ENCODE data around the gene PRUNE2.

The PRUNE2 gene

GRCh38 chr9:76772686-76773445 lies 133.0 kb downstream of the PRUNE2 start:
- no peak overlapping the region for H3K27ac ChIP-seq (ENCODE audit: low read depth, low read length)
- no peak overlapping the region for H2AFZ ChIP-seq (ENCODE audit: low read depth, low read length, severe bottlenecking)
- no peak overlapping the region for H3K4me2 ChIP-seq (ENCODE audit: low read depth, low read length, poor library complexity, severe bottlenecking)
- H3K9ac ChIP-seq (ENCODE audit: low read length), result no peak overlapping the region
- H3K36me3 ChIP-seq (ENCODE audit: low read length), result no peaks in the 10 kb centered on the region
- TF ChIP-seq EZH2phosphoT487 (conservative IDR thresholded peaks at IDR 0.05; ENCODE audit: low read length) (no peak), CTCF (IDR thresholded peaks at IDR 0.05; ENCODE audit: insufficient read depth, low read length, poor library complexity, severe bottlenecking) (no peak)
- no peaks in the 10 kb centered on the region for H3F3A ChIP-seq (ENCODE audit: insufficient read depth)
- H3K9me3 ChIP-seq (ENCODE audit: insufficient read depth, low read length), result no peaks in the 10 kb centered on the region
- H4K20me1 ChIP-seq (ENCODE audit: low read depth, low read length), result no peaks in the 10 kb centered on the region
- no peaks in the 10 kb centered on the region for H3K9me2 ChIP-seq (replicated peaks; ENCODE audit: insufficient read depth, low read length)
- H3K79me2 ChIP-seq (ENCODE audit: insufficient read depth, low read length), result no peaks in the 10 kb centered on the region
- H3K27me3 ChIP-seq (ENCODE audit: low read length), result no peaks in the 10 kb centered on the region
- no peak overlapping the region for H3K4me3 ChIP-seq (ENCODE audit: insufficient read depth, low read length, poor library complexity, severe bottlenecking)

GRCh38 chr9:76766126-76766525 lies 139.8 kb downstream of the PRUNE2 start:
- Histone ChIP-seq H4K20me1 (ENCODE audit: low read depth, low read length) (no peaks in the 10 kb centered on the region), H3F3A (ENCODE audit: insufficient read depth) (no peaks in the 10 kb centered on the region), H3K27me3 (ENCODE audit: low read length) (no peaks in the 10 kb centered on the region), H3K9me2 (replicated peaks; ENCODE audit: insufficient read depth, low read length) (no peaks in the 10 kb centered on the region), H3K79me2 (ENCODE audit: insufficient read depth, low read length) (no peaks in the 10 kb centered on the region), H3K9me3 (ENCODE audit: insufficient read depth, low read length) (no peaks in the 10 kb centered on the region), H3K9ac (ENCODE audit: low read length) (no peak overlapping the region), H3K4me3 (ENCODE audit: insufficient read depth, low read length, poor library complexity, severe bottlenecking) (no peak overlapping the region), H2AFZ (ENCODE audit: low read depth, low read length, severe bottlenecking) (no peak overlapping the region), H3K4me2 (ENCODE audit: low read depth, low read length, poor library complexity, severe bottlenecking) (no peak overlapping the region), H3K27ac (ENCODE audit: low read depth, low read length) (no peak overlapping the region), H3K36me3 (ENCODE audit: low read length) (no peaks in the 10 kb centered on the region)
- TF ChIP-seq EZH2phosphoT487 (conservative IDR thresholded peaks at IDR 0.05; ENCODE audit: low read length) (no peak), CTCF (IDR thresholded peaks at IDR 0.05; ENCODE audit: insufficient read depth, low read length, poor library complexity, severe bottlenecking) (no peak)

GRCh38 chr9:76764138-76764537 lies 141.8 kb downstream of the PRUNE2 start, which contains the start of gene PCA3:
PCA3 (plus strand) TSS chr9:76764438.
- no peak within 1 kb of the TSS for H3K4me2 ChIP-seq (ENCODE audit: low read depth, low read length, poor library complexity, severe bottlenecking)
- H3K9me2 ChIP-seq (replicated peaks; ENCODE audit: insufficient read depth, low read length), result no peaks in the 10 kb centered on the region
- H3K36me3 ChIP-seq (ENCODE audit: low read length), result no peaks in the 10 kb centered on the region
- H3K9ac ChIP-seq (ENCODE audit: low read length), result no peak within 1 kb of the TSS
- H2AFZ ChIP-seq (ENCODE audit: low read depth, low read length, severe bottlenecking), result no peak within 1 kb of the TSS
- no peaks in the 10 kb centered on the region for H3F3A ChIP-seq (ENCODE audit: insufficient read depth)
- no peaks in the 10 kb centered on the region for H3K9me3 ChIP-seq (ENCODE audit: insufficient read depth, low read length)
- no peak within 1 kb of the TSS for H3K4me3 ChIP-seq (ENCODE audit: insufficient read depth, low read length, poor library complexity, severe bottlenecking)
- no peaks in the 10 kb centered on the region for H3K27me3 ChIP-seq (ENCODE audit: low read length)
- H4K20me1 ChIP-seq (ENCODE audit: low read depth, low read length), result no peaks in the 10 kb centered on the region
- H3K79me2 ChIP-seq (ENCODE audit: insufficient read depth, low read length), result no peaks in the 10 kb centered on the region
- no peak within 1 kb of the TSS for H3K27ac ChIP-seq (ENCODE audit: low read depth, low read length)
- TF ChIP-seq EZH2phosphoT487 (conservative IDR thresholded peaks at IDR 0.05; ENCODE audit: low read length), result no peak
- TF ChIP-seq CTCF (IDR thresholded peaks at IDR 0.05; ENCODE audit: insufficient read depth, low read length, poor library complexity, severe bottlenecking), result no peak
